ENCODE results near the gene DDAH1. TPM values are rescaled to one million over a fixed set of nuclear protein-coding genes. Genes with fewer than 3 reads are reported as not detected.

The DDAH1 gene
- total RNA-seq, 1 donor from 2014 or later: 5.4 TPM

DNA sequence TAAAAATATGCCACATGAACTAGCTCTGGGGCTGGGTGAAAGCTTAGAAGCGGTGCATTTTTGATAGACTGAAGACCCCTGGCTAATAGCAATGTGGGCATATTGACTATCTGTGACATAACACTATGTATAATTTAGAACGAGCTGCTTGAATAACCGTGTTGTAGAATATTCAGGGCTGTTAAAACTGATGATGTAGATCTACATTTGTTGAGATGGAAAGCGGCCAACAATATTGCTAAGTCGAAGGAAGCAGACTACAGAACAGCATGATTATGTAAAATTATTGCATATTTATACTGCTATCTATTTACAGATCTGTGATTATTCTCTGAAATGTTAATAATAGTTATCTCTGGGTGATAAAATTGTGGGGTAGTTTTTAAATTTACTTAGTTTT is 147.4 kb downstream of the DDAH1 start:
- Mint-ChIP-seq H3K36me3 (ENCODE audit: unreplicated experiment) (no peaks in the 10 kb centered on the region), H3K4me1 (ENCODE audit: low read depth, unreplicated experiment) (no peaks in the 10 kb centered on the region), H3K4me3 (ENCODE audit: unreplicated experiment) (no peak overlapping the region), H3K27me3 (ENCODE audit: unreplicated experiment) (peaks cover 3% of the 10 kb centered on the region), H3K27ac (ENCODE audit: unreplicated experiment) (no peak overlapping the region), H3K9me3 (ENCODE audit: unreplicated experiment) (peaks cover 1% of the 10 kb centered on the region)
- TF ChIP-seq, protein P1, sequence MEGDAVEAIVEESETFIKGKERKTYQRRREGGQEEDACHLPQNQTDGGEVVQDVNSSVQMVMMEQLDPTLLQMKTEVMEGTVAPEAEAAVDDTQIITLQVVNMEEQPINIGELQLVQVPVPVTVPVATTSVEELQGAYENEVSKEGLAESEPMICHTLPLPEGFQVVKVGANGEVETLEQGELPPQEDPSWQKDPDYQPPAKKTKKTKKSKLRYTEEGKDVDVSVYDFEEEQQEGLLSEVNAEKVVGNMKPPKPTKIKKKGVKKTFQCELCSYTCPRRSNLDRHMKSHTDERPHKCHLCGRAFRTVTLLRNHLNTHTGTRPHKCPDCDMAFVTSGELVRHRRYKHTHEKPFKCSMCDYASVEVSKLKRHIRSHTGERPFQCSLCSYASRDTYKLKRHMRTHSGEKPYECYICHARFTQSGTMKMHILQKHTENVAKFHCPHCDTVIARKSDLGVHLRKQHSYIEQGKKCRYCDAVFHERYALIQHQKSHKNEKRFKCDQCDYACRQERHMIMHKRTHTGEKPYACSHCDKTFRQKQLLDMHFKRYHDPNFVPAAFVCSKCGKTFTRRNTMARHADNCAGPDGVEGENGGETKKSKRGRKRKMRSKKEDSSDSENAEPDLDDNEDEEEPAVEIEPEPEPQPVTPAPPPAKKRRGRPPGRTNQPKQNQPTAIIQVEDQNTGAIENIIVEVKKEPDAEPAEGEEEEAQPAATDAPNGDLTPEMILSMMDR (IDR thresholded peaks at IDR 0.05; ENCODE audit: partially characterized antibody, unreplicated experiment): no peak
- no peak for DNase-seq

DNA sequence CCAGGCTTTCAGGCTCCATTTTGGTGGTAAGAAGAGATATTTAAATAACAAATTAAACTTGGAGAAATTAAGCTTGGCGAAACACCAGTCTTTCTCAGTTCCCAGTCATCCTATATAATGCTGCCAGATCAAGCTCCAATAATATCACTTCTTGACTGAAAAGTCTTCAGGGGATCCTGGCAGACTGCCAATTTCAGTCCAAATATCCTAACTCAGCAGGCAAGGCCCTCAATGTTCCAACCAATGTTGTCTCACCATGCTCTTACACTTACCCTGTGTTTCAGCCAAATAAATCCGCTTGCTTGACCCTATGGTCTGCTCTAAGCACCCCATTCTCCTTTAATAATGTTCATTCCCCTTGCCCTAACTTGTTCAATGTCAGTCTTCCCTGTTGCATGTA is 148.6 kb downstream of the DDAH1 start:
- no peak for DNase-seq
- TF ChIP-seq, protein P1 (IDR thresholded peaks at IDR 0.05; ENCODE audit: partially characterized antibody, unreplicated experiment): no peak
- H3K27ac Mint-ChIP-seq (ENCODE audit: unreplicated experiment): no peak overlapping the region
- peaks cover 4% of the 10 kb centered on the region for H3K4me1 Mint-ChIP-seq (ENCODE audit: low read depth, unreplicated experiment)
- no peak overlapping the region for H3K4me3 Mint-ChIP-seq (ENCODE audit: unreplicated experiment)
- no peaks in the 10 kb centered on the region for H3K36me3 Mint-ChIP-seq (ENCODE audit: unreplicated experiment)
- H3K9me3 Mint-ChIP-seq (ENCODE audit: unreplicated experiment): peaks cover 1% of the 10 kb centered on the region
- H3K27me3 Mint-ChIP-seq (ENCODE audit: unreplicated experiment): peaks cover 3% of the 10 kb centered on the region

DNA sequence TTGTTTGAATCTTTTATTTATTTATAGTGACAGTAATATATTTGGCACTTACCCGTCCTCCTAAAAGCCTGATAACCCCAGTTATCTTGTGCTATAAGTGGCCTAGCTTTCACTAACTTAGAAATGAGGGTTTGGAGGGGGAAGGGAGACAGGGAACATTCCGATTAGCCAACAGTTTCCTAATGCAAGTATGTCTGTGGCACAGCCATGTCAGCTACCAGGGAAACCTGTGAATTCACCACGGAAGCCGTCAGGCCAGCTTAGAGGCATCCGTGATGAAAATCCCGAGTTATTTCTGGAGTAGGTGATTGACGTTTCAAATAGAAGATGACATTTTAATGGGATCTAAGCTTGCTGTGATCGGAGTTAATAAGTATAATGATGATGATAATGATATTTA is 149.2 kb downstream of the DDAH1 start:
- Mint-ChIP-seq H3K4me3 (ENCODE audit: unreplicated experiment) (no peak overlapping the region), H3K9me3 (ENCODE audit: unreplicated experiment) (peaks cover 1% of the 10 kb centered on the region), H3K27ac (ENCODE audit: unreplicated experiment) (no peak overlapping the region), H3K4me1 (ENCODE audit: low read depth, unreplicated experiment) (peaks cover 4% of the 10 kb centered on the region), H3K36me3 (ENCODE audit: unreplicated experiment) (no peaks in the 10 kb centered on the region), H3K27me3 (ENCODE audit: unreplicated experiment) (peaks cover 3% of the 10 kb centered on the region)
- TF ChIP-seq, protein P1 (IDR thresholded peaks at IDR 0.05; ENCODE audit: partially characterized antibody, unreplicated experiment): no peak
- DNase-seq: no peak

DNA sequence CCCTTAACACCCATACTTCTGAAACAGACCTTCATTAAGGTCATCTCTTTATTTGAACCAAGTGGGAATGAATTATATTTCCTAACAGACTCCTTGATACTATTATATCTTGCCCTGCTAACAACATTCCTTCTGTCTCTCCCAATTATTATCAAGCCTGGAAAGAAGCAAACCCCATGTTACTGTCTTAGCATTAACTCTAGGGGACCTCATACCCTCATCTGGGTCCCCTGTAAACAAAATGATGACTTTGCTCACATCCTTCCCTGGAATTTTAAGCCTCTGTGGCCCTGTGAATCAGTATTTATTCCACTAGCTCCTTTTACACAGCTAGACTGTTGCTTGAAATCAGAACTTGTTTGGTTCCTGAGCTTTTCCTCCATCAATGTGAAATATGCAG is 150.2 kb downstream of the DDAH1 start:
- TF ChIP-seq, protein P1 (IDR thresholded peaks at IDR 0.05; ENCODE audit: partially characterized antibody, unreplicated experiment): no peak
- H3K27ac Mint-ChIP-seq (ENCODE audit: unreplicated experiment): no peak overlapping the region
- no peak for DNase-seq
- H3K27me3 Mint-ChIP-seq (ENCODE audit: unreplicated experiment): peaks cover 3% of the 10 kb centered on the region
- H3K36me3 Mint-ChIP-seq (ENCODE audit: unreplicated experiment): no peaks in the 10 kb centered on the region
- no peak overlapping the region for H3K4me3 Mint-ChIP-seq (ENCODE audit: unreplicated experiment)
- peaks cover 4% of the 10 kb centered on the region for H3K4me1 Mint-ChIP-seq (ENCODE audit: low read depth, unreplicated experiment)
- peaks cover 3% of the 10 kb centered on the region for H3K9me3 Mint-ChIP-seq (ENCODE audit: unreplicated experiment)

DNA sequence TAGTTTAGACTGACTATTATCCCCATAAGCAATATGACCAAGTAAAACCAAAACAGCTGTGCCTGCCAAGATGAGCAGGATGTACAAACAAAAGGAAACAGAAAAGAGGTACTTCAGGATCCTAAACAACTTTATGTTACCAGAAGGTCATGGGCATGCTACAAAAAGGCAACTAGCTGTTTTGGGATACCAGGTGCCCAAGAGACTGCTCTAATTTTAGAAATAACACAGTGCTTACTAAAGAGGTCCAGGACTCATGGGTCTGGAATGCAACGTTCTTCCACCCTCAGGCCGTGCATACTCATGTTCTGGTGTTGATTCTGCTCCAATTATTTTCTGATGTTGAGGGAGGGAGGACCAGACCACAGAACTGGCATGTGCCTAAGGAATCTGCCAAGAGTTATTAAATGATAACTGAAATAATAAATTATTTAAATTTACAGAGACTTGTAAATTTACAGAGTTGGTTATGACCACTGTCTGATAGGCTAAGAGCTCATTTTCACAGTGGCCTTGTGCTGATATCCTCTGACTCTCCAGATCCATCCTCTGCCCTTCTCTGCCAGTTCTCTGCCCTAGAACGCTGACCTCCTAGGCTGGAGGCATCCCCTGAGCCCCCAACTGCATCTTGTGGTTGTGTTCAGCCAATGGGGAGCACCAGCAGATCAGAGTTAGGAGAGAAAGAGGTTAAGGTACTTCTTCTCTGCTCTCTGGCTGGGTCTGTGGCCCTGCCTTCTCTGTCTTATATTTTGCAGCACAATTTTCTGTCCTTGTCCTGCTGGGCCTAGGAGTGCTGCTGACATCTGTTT is 150.9 kb downstream of the DDAH1 start:
- DNase-seq: no peak
- TF ChIP-seq, protein P1 (IDR thresholded peaks at IDR 0.05; ENCODE audit: partially characterized antibody, unreplicated experiment): no peak
- Mint-ChIP-seq H3K4me1 (ENCODE audit: low read depth, unreplicated experiment) (peaks cover 4% of the 10 kb centered on the region), H3K9me3 (ENCODE audit: unreplicated experiment) (peaks cover 3% of the 10 kb centered on the region), H3K36me3 (ENCODE audit: unreplicated experiment) (no peaks in the 10 kb centered on the region), H3K4me3 (ENCODE audit: unreplicated experiment) (no peak overlapping the region), H3K27me3 (ENCODE audit: unreplicated experiment) (peaks cover 3% of the 10 kb centered on the region), H3K27ac (ENCODE audit: unreplicated experiment) (no peak overlapping the region)
